ENCODE data around the gene OR4N2.
A peak's percentile ranks its signal among the peaks of the same experiment; 100 is the strongest.
"Not testable (repeated sequence)": the region's sequence is repeated elsewhere in the genome, so short reads cannot be mapped to it uniquely, and the experiment has no call there.

The OR4N2 gene

GRCh38 chr14:19803470-19803869 is at the start of gene OR4N2:
OR4N2 (plus strand) TSS chr14:19803770; CDS start chr14:19827449, 23,679 bp downstream.
- in situ Hi-C loops (cut with HindIII; ENCODE audit: low pct_ligation_motif_present, low pct_unique_long_range_greater_than_20kb, low sequenced_read_pairs); DNase-seq: not testable (repeated sequence)

GRCh38 chr14:19754172-19754571 is 49.4 kb upstream of the OR4N2 start:
- in situ Hi-C loops (cut with HindIII; ENCODE audit: low pct_ligation_motif_present, low pct_unique_long_range_greater_than_20kb, low sequenced_read_pairs), result no loop called here
- DNase-seq, result no peak

DNA sequence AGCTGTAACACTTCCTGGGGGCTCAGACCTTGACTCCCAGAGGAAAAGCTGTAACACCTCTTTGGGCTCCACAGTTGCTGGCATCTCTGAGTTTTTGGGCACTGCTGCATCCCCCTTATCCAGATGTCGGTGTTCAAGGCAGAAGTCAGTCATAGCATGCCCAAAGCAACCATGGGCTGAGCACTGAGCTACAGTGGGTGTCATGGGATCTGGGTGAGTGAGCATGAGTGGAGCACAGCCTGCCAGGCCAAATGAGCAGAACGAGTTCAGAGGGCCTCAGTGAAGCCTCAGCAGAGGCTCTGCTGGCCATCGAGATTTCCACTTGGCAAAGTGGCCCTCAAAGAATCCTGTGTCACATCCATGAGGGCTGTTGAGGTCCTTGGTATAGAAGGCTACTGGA is 32.1 kb upstream of the OR4N2 start:
- in situ Hi-C loops (cut with HindIII; ENCODE audit: low pct_ligation_motif_present, low pct_unique_long_range_greater_than_20kb, low sequenced_read_pairs); DNase-seq: not testable (repeated sequence)

GRCh38 chr14:19771895-19772430 is 31.6 kb upstream of the OR4N2 start:
- in situ Hi-C loops (cut with HindIII; ENCODE audit: low pct_ligation_motif_present, low pct_unique_long_range_greater_than_20kb, low sequenced_read_pairs), result no loop called here
- DNase-seq, result no peak

GRCh38 chr14:19772454-19772853 is 31.1 kb upstream of the OR4N2 start:
- DNase-seq; in situ Hi-C loops (cut with HindIII; ENCODE audit: low pct_ligation_motif_present, low pct_unique_long_range_greater_than_20kb, low sequenced_read_pairs): not testable (repeated sequence)

DNA sequence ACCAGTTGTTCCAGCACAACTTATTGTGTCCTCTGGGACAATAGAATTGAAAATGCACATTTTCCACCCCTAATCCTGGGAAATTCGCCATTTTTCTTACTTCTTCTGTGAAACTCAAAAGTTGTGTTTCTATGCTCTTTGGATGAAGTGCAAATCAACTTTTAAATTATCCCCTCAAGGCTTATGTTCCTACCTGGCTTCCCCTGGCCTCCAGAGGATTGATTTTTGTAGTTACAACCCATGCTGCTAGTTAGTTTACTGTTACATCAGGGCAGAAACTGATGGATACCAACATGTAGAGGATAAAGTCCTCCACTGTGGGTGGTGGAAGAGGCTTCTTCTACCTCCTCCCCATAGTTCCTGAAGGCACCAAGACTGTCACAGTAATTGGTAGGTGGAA is 30.4 kb upstream of the OR4N2 start, which contains the start of gene OR4M1:
OR4M1 (plus strand) TSS at position 301 of the 400 bp plus-strand sequence. CDS start 6,819 bp downstream, outside the sequence.
- in situ Hi-C loops (cut with HindIII; ENCODE audit: low pct_ligation_motif_present, low pct_unique_long_range_greater_than_20kb, low sequenced_read_pairs); DNase-seq: not testable (repeated sequence)

DNA sequence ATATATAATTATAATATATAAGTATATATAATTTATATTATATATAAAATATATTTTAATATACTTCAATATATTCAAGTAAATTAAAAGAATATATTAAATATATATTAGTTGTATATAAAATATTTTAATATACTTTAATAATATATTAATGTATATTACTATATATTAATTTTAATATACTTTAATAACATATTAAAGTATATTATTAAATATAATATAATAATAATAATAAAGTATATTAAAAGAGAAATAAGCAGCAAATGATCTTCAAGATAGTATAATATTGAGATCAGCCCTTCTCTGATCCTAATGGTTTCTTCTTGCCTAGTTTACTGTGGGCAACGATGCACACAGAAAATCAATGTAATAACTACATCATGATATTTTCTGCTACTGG is 28.0 kb upstream of the OR4N2 start:
- DNase-seq, result no peak
- in situ Hi-C loops (cut with HindIII; ENCODE audit: low pct_ligation_motif_present, low pct_unique_long_range_greater_than_20kb, low sequenced_read_pairs), result no loop called here

DNA sequence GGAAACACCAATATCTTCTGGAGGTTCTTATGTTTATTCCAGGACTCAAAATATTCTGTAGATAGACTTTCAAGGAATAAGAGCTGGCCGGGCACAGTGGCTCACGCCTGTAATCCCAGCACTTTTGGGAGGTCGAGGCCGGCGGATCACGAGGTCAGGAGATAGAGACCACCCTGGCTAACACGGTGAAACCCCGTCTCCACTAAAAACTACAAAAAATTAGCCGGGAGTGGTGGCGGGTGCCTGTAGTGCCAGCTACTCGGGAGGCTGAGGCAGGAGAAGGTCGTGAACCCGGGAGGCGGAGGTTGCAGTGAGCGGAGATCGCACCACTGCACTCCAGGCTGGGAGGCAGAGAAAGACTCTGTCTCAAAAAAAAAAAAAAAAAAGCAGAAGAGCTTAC is 17.7 kb upstream of the OR4N2 start:
- DNase-seq; in situ Hi-C loops (cut with HindIII; ENCODE audit: low pct_ligation_motif_present, low pct_unique_long_range_greater_than_20kb, low sequenced_read_pairs): not testable (repeated sequence)

DNA sequence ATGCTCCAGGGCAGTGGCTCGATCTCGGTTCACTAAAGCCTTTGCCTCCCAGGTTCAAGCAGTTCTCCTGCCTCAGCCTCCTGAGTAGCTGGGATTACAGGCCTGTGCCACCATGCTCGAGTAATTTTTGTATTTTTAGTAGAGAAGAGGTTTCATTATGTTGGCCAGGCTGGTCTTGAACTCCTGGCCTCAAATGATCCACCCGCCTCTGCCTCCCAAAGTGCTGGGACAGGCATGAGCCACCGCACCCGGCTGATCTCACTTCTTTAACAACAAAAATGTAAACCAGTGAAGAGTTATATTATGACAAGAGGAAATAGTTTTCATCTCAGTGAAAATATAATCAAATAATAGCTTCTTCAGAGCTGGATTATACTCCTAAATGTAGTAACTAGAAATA is 16.3 kb upstream of the OR4N2 start:
- in situ Hi-C loops (cut with HindIII; ENCODE audit: low pct_ligation_motif_present, low pct_unique_long_range_greater_than_20kb, low sequenced_read_pairs); DNase-seq: not testable (repeated sequence)

DNA sequence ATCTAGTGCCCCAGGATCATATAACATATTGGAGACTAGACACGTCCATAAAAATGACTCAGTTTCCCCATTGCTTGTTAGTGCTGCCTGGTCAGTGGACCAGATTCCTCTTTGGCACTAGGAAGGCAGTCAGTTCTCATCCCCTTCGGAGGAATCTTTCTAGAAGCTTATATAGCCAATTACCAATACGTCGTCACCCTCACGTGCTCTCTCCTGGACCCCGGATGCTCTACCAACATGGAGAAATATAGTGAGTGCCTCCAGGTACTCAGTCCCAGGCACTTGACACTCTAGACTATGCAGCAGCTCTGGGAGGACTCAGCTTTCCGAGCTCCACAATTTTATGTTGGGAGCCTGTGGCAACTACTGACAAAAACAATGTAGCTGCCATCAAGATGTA is 15.4 kb upstream of the OR4N2 start:
- DNase-seq; in situ Hi-C loops (cut with HindIII; ENCODE audit: low pct_ligation_motif_present, low pct_unique_long_range_greater_than_20kb, low sequenced_read_pairs): not testable (repeated sequence)

DNA sequence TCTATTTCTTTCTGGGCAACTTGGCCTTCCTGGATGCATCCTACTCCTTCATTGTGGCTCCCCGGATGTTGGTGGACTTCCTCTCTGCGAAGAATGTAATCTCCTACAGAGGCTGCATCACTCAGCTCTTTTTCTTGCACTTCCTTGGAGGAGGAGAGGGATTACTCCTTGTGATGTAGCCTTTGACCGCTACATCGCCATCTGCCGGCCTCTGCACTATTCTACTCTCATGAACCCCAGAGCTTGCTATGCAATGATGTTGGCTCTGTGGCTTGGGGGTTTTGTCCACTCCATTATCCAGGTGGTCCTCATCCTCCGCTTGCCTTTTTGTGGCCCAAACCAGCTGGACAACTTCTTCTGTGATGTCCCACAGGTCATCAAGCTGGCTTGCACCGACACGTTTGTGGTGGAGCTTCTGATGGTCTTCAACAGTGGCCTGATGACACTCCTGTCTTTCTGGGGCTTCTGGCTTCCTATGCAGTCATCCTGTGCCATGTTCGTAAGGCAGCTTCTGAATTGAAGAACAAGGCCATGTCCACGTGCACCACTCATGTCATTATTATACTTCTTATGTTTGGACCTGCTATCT is 7.0 kb upstream of the OR4N2 start:
- DNase-seq; in situ Hi-C loops (cut with HindIII; ENCODE audit: low pct_ligation_motif_present, low pct_unique_long_range_greater_than_20kb, low sequenced_read_pairs): not testable (repeated sequence)

DNA sequence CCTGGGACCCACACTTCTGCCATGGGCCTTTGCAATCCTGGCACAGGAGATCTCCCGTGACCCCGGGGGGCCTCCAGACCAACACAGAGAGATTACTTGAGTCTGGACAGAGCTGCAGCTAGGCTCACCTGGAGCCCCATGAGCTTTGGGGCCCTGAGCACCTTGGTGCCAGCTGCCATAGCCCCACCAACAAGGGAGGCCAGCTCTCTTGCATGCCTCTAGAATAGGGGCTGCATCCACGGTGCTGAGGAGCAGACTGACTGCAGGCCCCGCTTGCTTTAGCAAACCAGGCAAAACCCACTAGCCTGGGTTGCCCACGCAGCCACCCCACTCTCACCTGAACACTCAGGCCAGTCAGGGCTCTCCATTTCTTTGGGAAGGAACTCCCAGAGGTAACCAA is 3.7 kb upstream of the OR4N2 start:
- DNase-seq, result no peak
- in situ Hi-C loops (cut with HindIII; ENCODE audit: low pct_ligation_motif_present, low pct_unique_long_range_greater_than_20kb, low sequenced_read_pairs), result no loop called here

GRCh38 chr14:19800282-19801117 is 3.1 kb upstream of the OR4N2 start:
- in situ Hi-C loops (cut with HindIII; ENCODE audit: low pct_ligation_motif_present, low pct_unique_long_range_greater_than_20kb, low sequenced_read_pairs), result no loop called here
- DNase-seq, result no peak

GRCh38 chr14:19801118-19801464 is 2.5 kb upstream of the OR4N2 start:
- in situ Hi-C loops (cut with HindIII; ENCODE audit: low pct_ligation_motif_present, low pct_unique_long_range_greater_than_20kb, low sequenced_read_pairs), result no loop called here
- no peak for DNase-seq

DNA sequence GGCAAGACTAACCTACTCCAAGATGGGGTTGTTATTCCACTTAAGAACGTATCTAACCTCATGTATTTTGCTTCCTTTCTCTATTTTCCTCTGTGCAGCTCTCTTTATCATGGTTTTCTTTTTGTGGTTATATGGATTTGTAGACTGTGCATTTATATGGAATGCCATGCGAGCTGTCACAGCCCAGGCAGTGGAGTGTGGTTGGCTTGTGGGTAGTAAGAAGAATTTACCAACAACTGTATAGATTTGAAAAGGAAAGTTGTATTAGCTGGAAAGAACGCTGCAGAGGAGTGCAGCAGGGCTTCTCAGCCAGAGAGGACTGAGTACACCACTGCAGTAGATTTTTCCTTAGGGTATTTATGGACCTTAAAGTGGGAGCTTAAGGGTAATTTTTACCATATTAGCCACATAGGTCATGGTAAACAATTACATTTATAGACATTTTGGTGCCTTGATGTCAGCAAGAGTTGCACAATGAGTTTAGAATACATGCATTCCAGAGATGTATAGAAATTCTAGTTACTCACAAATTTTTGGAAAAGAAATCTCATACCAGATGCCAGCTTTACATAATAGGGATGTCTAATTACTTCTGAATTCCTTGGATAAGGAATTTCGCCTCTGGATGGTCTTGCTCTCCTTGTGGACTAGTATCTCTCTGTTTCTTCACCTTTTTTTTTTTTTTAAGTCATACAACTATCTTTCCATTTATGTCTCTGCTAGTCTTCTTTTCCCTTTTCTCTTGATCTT is 9.8 kb downstream of the OR4N2 start:
- in situ Hi-C loops (cut with HindIII; ENCODE audit: low pct_ligation_motif_present, low pct_unique_long_range_greater_than_20kb, low sequenced_read_pairs); DNase-seq: not testable (repeated sequence)

- in situ Hi-C loops (cut with HindIII; ENCODE audit: low pct_ligation_motif_present, low pct_unique_long_range_greater_than_20kb, low sequenced_read_pairs); DNase-seq: not testable (repeated sequence)
Measured at GRCh38 chr14:19819879-19820278, 16.3 kb downstream of the OR4N2 start.

DNA sequence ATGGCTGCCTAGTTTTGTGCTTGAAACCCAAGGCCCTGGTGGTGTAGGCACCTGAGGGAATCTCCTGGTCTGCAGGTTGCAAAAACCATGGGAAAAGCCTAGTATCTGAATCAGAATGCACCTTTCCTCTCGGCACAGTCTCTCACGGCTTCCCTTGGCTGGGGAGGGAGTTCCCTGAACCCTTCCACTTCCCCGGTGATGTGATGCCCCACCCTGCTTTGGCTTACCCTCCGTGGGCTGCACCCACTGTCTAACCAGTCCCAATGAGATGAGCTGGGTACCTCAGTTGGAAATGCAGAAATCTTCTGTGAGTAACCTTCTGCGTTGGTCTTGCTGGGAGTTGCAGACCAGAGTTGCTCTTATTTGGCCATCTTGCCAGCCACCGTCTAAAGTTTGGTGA is 17.4 kb downstream of the OR4N2 start:
- in situ Hi-C loops (cut with HindIII; ENCODE audit: low pct_ligation_motif_present, low pct_unique_long_range_greater_than_20kb, low sequenced_read_pairs); DNase-seq: not testable (repeated sequence)

DNA sequence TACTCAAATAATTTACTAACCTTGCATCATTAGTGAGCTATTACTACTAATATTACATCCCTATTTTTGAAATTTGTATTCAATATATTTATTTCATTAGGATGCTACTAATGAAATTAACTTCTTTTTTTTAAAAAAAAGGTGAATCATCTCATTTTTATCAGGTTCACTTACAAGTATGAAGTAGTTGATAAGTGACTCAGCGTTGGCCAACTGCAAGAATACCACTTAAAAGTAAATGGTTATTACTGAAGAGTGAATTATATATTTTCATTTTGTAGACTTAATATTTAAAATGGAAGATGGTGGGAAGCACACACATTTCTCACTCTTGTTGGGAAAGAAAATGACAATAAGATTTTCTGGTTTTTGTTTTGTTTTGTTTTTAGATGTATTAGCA is 19.6 kb downstream of the OR4N2 start:
- no peak for DNase-seq
- in situ Hi-C loops (cut with HindIII; ENCODE audit: low pct_ligation_motif_present, low pct_unique_long_range_greater_than_20kb, low sequenced_read_pairs), result no loop called here

DNA sequence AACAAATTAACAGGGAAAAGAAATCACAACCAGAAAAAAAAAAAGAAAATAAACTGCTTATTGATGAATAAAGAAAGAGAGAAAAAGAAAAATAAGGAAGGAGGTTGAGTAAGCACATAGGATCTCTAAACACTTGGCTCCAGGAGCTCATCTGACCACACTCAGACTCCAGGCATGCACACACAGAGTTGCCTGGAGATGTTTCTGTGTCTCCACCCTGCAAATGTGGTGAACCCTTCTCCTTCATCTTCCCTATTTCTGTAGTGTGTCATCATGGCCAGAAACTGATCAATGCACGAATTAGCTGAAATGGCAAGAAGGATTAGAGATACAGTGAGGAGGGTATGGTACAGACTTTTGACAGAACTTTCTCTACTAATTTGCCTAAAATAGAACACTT is 20.2 kb downstream of the OR4N2 start:
- peak; percentile 34 for DNase-seq
- in situ Hi-C loops (cut with HindIII; ENCODE audit: low pct_ligation_motif_present, low pct_unique_long_range_greater_than_20kb, low sequenced_read_pairs), result no loop called here
